GM13977 (cell line): ENCODE data around the gene RSL24D1.
"Not testable (repeated sequence)": the region's sequence is repeated elsewhere in the genome, so short reads cannot be mapped to it uniquely, and the experiment has no call there.

Experiments used
- DNase-seq: peaks from one replicate; pipeline ENCODE4 v3.0.0; 2012; ENCODE audit warnings: low spot score
- in situ Hi-C: fragments of 300-500 bp; cut with MboI; formaldehyde crosslinking; loops from one replicate; pipeline ENCODE4 v1.12.0; 2022; ENCODE audit warnings: low sequenced_read_pairs, low pct_unique_long_range_greater_than_20kb, mixed read lengths, inconsistent platforms; ENCODE audit not compliant: unreplicated experiment
- TF ChIP-seq, protein P1 (sequence below): IDR thresholded peaks from 2 replicates; pipeline ENCODE4 v1.5.1; 2012; ENCODE audit warnings: mild to moderate bottlenecking, control low read depth; ENCODE audit not compliant: insufficient read depth; ENCODE audit errors: extremely low read depth, missing control alignments

Gene RSL24D1

GRCh38 chr15:55168350-55168974 is 28.3 kb downstream of the RSL24D1 start:
- DNase-seq = peak; percentile 60
- in situ Hi-C loops = no loop called here
- TF ChIP-seq, protein P1, sequence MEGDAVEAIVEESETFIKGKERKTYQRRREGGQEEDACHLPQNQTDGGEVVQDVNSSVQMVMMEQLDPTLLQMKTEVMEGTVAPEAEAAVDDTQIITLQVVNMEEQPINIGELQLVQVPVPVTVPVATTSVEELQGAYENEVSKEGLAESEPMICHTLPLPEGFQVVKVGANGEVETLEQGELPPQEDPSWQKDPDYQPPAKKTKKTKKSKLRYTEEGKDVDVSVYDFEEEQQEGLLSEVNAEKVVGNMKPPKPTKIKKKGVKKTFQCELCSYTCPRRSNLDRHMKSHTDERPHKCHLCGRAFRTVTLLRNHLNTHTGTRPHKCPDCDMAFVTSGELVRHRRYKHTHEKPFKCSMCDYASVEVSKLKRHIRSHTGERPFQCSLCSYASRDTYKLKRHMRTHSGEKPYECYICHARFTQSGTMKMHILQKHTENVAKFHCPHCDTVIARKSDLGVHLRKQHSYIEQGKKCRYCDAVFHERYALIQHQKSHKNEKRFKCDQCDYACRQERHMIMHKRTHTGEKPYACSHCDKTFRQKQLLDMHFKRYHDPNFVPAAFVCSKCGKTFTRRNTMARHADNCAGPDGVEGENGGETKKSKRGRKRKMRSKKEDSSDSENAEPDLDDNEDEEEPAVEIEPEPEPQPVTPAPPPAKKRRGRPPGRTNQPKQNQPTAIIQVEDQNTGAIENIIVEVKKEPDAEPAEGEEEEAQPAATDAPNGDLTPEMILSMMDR = peak; percentile 80

- TF ChIP-seq, protein P1 = no peak
- in situ Hi-C loops = no loop called here
- DNase-seq = no peak
Observed at GRCh38 chr15:55164284-55164683, 32.5 kb downstream of the RSL24D1 start.

- DNase-seq = no peak
- in situ Hi-C loops = no loop called here
- TF ChIP-seq, protein P1 = no peak
Observed at GRCh38 chr15:55151631-55152030, 45.1 kb downstream of the RSL24D1 start.

- in situ Hi-C loops, DNase-seq: not testable (repeated sequence)
Observed at GRCh38 chr15:55143132-55143531, 53.6 kb downstream of the RSL24D1 start.

GRCh38 chr15:55133972-55134371 is 62.8 kb downstream of the RSL24D1 start:
- no peak for DNase-seq
- TF ChIP-seq, protein P1 = no peak
- in situ Hi-C loops = no loop called here

DNA sequence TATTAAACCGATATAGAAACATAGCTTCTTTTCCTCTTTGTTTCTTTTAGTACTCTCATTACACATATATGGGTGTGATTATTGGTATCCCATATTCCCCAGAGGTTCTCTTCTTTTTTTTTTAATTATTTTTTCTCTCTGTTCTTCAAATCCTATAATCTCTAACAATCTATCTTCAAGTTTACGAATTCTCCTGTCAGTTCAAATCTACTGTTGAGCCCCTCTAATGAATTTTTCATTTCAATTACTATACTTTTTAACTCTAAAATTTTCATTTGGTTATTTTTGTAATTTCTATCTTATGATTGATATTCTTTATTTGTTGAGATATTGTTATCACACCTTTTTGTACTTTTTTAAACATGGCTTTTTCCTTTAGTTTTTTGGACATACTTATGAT is 64.1 kb downstream of the RSL24D1 start:
- in situ Hi-C loops = no loop called here
- TF ChIP-seq, protein P1 = no peak
- no peak for DNase-seq
